Thymus (tissue), 11 donors: ENCODE measurements around the gene VWA5A. TPM values are rescaled to one million over a fixed set of nuclear protein-coding genes. Genes with fewer than 3 reads are reported as not detected.

ENCODE experiments used
- DNase-seq, 9 donors: peaks; one replicate each; pipeline ENCODE4 v3.0.0-alpha.2; 2013; ENCODE audit warnings: low spot score in 9 of 9, low read depth in 6 of 9, missing footprints in 1 of 9
- H3K27ac ChIP-seq, 2 donors: one replicate each; pipeline ENCODE4 v1.5.1; 2013; ENCODE audit warnings: control low read depth in 1 of 2, low read depth in 1 of 2, low read length in 1 of 2, mild to moderate bottlenecking in 1 of 2, moderate library complexity in 1 of 2
- H3K27me3 ChIP-seq, 2 donors: one replicate each; pipeline ENCODE4 v1.5.1; 2013; ENCODE audit warnings: low read length in 1 of 2; ENCODE audit not compliant: control insufficient read depth in 2 of 2, insufficient read depth in 1 of 2
- H3K36me3 ChIP-seq, 2 donors: one replicate each; pipeline ENCODE4 v1.5.1; 2013; ENCODE audit warnings: low read length in 1 of 2, mild to moderate bottlenecking in 1 of 2, moderate library complexity in 1 of 2; ENCODE audit not compliant: control insufficient read depth in 2 of 2, insufficient read depth in 2 of 2
- H3K4me1 ChIP-seq, 2 donors: one replicate each; pipeline ENCODE4 v1.5.1; 2013; ENCODE audit warnings: low read length in 2 of 2; ENCODE audit not compliant: control insufficient read depth in 2 of 2, insufficient read depth in 2 of 2
- H3K4me3 ChIP-seq, 2 donors: one replicate each; pipeline ENCODE4 v1.5.1; 2013; ENCODE audit warnings: low read length in 2 of 2, control low read depth in 1 of 2, mild to moderate bottlenecking in 1 of 2
- H3K9me3 ChIP-seq, 2 donors: one replicate each; pipeline ENCODE4 v1.5.1; 2013; ENCODE audit warnings: low read length in 1 of 2, mild to moderate bottlenecking in 1 of 2; ENCODE audit not compliant: control insufficient read depth in 2 of 2, insufficient read depth in 1 of 2
- WGBS: extraction: QIAGEN DNeasy Blood & Tissue Kit; methylation state at CpG from one replicate; pipeline ENCODE4 v1.1.7; 2013; 5-methylcytosine and 5-hydroxymethylcytosine counted together
- polyA plus RNA-seq: library from polyadenylated mRNA; stranded (reverse); fragments of 200-250 nt; gene quantifications from one replicate; pipeline ENCODE4 v1.2.3, GENCODE V29; 2013
- total RNA-seq: library from RNA; stranded (reverse); fragments of 120-200 nt; gene quantifications from one replicate; pipeline ENCODE4 v1.2.4, GENCODE V29; 2013
- donor health status: healthy.

Gene VWA5A
- total and polyA plus RNA-seq, 2 donors, result 6.0 to 15.8 TPM

DNA sequence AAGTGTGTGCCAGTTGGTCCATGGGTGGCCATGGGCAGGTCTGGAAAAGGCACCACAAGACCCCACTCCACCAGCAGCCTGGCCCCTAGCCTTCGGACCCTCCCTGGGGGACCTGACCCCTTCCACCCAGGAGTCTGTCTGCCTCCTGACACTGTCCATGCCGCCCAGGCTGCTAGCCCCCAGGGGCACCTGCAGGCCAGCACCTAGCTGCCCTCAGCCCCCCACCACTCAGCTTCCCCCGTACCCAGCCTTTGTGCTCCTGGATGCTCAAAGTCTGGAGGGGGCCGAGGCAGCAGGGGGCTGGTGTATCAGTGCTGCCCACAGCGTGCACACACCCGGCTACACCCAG lies 39.8 kb upstream of the VWA5A start:
- Histone ChIP-seq H3K27me3 (peaks cover under 1 to 17% of the 10 kb centered on the region in 2 donors), H3K4me3 (no peak overlapping the region), H3K27ac (no peak overlapping the region), H3K4me1 (peaks cover 0 to 6% of the 10 kb centered on the region in 2 donors), H3K36me3 (no peaks in the 10 kb centered on the region), H3K9me3 (no peaks in the 10 kb centered on the region)
- DNase-seq, result no peak
- WGBS, result 96% methylated on average over 6 of the region's 6 CpGs

DNA sequence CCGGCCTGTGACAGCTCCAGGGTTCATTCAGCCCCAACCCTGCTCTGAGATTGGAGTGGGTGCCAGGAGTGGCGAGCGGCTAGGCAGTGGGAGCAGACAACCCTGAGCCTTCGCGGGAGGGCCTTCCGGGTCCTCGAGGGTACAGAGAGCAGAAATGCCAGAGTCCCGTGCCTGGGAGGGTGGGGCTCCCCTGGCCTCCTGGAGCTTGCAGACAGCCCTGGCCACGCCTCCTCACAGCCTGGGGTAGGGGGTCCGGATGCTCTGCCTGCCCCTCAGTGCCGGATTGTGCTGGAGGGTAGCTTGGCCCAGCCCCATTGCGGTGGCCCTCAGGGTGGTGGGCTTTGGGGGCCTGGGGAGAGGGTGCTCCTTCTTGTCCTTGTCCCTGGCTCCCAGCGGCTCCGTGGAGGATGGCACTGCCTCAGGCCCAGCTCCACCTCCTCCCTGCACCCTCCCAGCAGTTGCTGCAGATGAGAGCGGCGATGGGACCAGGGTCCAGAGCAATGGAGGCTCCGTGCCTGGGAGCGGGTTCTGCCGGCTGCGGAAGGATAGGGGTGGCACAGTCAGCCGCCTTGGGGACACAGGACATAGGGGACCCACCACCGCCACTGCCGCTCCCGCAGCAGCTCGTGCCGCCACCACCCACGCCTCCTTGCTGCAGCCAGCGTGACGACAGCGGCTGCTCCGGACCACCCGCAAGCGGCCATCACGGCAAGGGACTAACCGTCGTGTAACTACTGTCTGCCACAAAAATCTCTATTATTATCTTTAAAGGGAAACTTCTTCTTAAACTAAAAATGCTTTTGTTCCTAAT lies 39.2 kb upstream of the VWA5A start:
- Histone ChIP-seq H3K4me1 (peaks cover 0 to 6% of the 10 kb centered on the region in 2 donors), H3K27ac (no peak overlapping the region), H3K27me3 (peaks cover 0 to 17% of the 10 kb centered on the region in 2 donors), H3K9me3 (no peaks in the 10 kb centered on the region), H3K4me3 (peak overlapping the region; percentile 14 to 20), H3K36me3 (no peaks in the 10 kb centered on the region)
- peak in 1 of 9 donors; percentile 10 for DNase-seq
- 19% methylated on average over 36 of the region's 36 CpGs for WGBS

DNA sequence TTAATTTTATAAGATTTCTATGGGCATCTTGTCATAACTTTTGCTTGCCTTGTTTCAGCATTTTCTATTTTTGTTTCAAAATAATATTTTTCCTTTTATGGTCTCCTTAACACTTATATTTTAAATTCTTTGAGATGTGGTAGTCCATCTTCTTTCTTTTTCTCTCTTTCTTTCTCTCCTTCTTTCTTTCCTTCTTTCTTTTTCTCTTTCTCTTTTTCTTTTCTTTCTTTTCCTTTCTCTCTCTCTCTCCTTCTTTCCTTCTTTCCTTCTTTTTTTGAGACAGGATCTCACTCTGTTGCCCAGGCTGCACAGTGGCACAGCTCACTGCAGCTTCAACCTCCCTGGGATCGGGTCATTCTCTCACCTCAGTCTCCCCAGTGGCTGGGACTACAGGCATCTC lies 38.0 kb upstream of the VWA5A start:
- DNase-seq, result no peak
- Histone ChIP-seq H3K9me3 (no peaks in the 10 kb centered on the region), H3K27me3 (peaks cover 0 to 17% of the 10 kb centered on the region in 2 donors), H3K4me3 (no peak overlapping the region), H3K4me1 (peaks cover 0 to 6% of the 10 kb centered on the region in 2 donors), H3K36me3 (no peaks in the 10 kb centered on the region), H3K27ac (no peak overlapping the region)
- 38% methylated on average over 1 of the region's 1 CpG for WGBS

DNA sequence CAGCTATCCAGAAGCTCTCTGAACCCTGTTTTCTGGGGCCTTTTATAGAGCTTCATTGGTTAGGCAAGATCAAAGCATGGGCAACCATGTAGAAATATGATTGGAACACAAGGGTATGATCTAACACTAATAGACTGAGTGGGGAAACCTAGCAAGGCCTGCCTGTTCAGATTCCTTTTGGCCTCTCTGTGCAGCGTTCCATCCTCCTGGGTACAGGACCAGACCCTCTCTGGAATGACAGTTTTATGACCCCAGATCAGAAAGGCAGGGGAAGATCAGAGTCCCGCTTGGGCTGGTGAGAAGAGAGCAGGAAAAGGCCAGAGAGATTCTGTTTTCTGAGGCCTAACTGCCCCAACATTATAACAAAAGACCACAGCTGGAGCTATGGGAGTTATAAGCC lies 36.7 kb upstream of the VWA5A start:
- Histone ChIP-seq H3K27ac (no peak overlapping the region), H3K4me3 (no peak overlapping the region), H3K36me3 (no peaks in the 10 kb centered on the region), H3K4me1 (peaks cover 0 to 6% of the 10 kb centered on the region in 2 donors), H3K27me3 (peaks cover 0 to 17% of the 10 kb centered on the region in 2 donors), H3K9me3 (no peaks in the 10 kb centered on the region)
- no peak for DNase-seq
- WGBS, result 95% methylated on average over 2 of the region's 2 CpGs

DNA sequence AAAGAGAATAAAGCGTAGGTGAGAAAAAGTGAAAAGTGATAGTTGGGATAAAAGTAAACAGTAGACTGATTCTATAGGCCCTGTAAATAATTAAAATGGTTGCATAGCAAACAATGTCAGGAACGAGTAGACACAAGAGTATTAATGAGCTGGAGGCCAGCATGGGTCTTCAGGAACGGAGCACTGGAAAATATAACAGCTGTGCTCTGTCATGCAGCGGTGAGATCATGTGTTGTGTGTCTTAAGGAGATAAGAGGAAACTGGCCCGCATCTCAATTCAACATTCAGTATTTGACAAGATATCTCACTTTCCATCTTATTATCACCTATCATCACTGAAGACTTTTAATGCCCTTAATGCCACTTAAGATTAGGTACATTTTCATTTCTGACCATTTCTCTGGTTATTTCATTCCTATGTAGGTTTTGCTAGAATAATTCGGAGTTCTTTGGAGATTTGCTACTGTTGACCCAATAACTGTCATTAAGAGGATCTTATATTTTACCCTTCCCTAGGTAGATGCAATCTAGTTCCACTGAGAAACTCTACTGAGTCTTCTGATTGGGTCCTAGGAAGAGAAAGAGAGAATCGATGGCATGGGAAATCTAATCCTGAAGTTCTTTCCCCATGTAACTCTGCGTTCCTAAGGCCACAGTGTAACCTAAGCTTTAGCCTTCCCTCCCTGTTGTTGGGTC lies 35.5 kb upstream of the VWA5A start:
- H3K27me3 ChIP-seq, result peaks cover 0 to 17% of the 10 kb centered on the region in 2 donors
- peaks cover 0 to 6% of the 10 kb centered on the region in 2 donors for H3K4me1 ChIP-seq
- no peak for DNase-seq
- no peaks in the 10 kb centered on the region for H3K36me3 ChIP-seq
- H3K27ac ChIP-seq, result no peak overlapping the region
- 91% methylated on average over 8 of the region's 8 CpGs for WGBS
- H3K4me3 ChIP-seq, result no peak overlapping the region
- no peaks in the 10 kb centered on the region for H3K9me3 ChIP-seq

DNA sequence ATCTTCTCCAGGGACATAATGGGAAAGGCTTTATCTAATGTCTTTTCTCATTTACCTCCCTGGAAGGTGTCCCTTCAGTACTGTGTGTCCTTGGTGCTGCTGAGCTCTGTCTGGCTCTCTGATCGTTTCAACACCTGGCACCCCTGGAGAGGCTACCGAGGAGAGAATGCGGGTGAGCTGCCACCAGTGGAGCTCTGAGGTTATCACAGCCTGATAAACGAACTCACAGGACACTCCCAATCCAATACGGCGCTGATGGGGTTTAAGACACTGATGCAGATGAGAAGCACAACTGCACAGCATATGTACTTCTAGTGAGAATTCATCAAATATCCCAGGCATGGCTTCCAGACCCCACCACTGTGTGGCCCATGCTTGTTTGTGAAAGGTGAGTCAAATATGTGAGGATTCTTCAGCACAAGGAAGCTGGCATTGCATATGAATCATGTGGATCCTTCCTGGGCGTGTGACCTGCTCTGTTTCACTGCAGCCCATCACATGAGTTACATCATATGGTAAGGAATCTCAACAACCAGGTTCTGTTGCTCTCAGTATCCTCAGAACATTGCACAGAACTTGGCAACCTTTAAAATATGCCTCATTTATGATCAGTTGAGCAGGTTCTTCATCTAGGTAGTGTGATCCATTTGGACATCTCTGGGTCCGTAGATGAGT lies 34.8 kb upstream of the VWA5A start:
- no peak for DNase-seq
- Histone ChIP-seq H3K27ac (no peak overlapping the region), H3K36me3 (no peaks in the 10 kb centered on the region), H3K4me3 (no peak overlapping the region), H3K4me1 (peaks cover 0 to 6% of the 10 kb centered on the region in 2 donors), H3K9me3 (no peaks in the 10 kb centered on the region), H3K27me3 (peaks cover 0 to 13% of the 10 kb centered on the region in 2 donors)
- WGBS, result 93% methylated on average over 8 of the region's 8 CpGs

DNA sequence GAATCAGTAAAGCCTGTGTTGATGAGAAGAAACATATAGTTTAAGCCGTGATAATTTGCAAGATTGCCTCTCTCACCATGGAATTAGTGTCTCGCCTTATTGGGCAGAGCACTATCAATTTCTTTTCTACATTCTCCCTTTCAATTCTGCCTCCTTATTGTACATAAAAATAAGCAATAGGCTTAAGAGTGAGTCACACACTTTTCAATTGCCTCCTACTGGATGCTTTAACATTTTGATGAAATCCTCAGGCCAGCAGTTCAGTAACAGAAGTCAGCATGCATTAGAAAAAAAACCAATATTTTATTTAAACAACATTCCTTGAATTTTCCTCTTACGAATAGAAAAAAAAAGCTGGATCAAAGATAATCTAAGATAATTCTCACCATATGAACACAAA lies 33.8 kb upstream of the VWA5A start:
- Histone ChIP-seq H3K4me3 (no peak overlapping the region), H3K27me3 (peaks cover 0 to 3% of the 10 kb centered on the region in 2 donors), H3K9me3 (no peaks in the 10 kb centered on the region), H3K36me3 (no peaks in the 10 kb centered on the region), H3K27ac (no peak overlapping the region), H3K4me1 (no peaks in the 10 kb centered on the region)
- WGBS, result 97% methylated on average over 3 of the region's 3 CpGs
- DNase-seq, result no peak

DNA sequence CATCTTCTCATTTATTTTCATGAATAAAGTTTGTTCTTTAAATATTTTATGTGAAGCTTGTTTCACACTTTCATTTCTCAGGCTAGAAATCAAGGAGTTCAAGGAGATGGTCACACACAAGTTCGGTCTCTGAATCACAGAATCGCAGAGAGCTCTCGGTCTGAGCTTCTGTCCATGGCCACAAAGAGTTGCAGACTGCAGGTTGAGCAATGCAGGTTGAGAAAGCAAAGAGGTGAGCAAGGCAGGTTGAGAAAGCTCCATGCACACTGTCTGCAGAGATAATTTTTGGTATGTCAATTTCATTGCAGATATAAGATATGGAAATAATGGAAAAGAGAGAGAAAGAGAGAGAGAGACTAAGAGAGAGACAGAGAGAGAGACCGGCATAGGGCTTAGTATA lies 32.9 kb upstream of the VWA5A start:
- Histone ChIP-seq H3K9me3 (no peaks in the 10 kb centered on the region), H3K27me3 (no peaks in the 10 kb centered on the region), H3K36me3 (no peaks in the 10 kb centered on the region), H3K27ac (no peak overlapping the region), H3K4me1 (no peaks in the 10 kb centered on the region), H3K4me3 (no peak overlapping the region)
- 94% methylated on average over 4 of the region's 4 CpGs for WGBS
- no peak for DNase-seq

DNA sequence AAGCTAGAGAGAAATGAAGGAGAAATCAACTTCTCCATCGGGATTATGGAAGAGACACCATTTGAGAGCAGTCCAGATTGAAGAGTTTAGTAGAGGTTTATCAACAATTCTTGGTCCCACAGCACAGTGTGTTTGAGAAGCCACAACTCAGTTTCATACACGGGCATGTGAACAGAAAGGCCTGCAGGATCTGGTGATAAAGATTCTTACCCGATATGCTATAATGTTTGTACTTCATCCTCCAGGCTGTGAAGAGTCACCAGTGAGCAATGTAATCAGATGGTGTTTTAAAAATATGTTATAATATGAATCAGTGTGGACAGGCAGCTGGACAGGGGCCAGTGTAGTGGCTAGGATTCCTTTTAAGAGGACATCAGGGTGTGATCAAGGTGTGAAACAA lies 29.7 kb upstream of the VWA5A start:
- Histone ChIP-seq H3K9me3 (no peaks in the 10 kb centered on the region), H3K4me3 (no peak overlapping the region), H3K4me1 (no peaks in the 10 kb centered on the region), H3K27ac (no peak overlapping the region), H3K27me3 (no peaks in the 10 kb centered on the region), H3K36me3 (no peaks in the 10 kb centered on the region)
- WGBS, result 95% methylated on average over 3 of the region's 3 CpGs
- no peak for DNase-seq
